GM18511 (cell line): ENCODE data around the gene SLC33A1.
A peak's percentile ranks its signal among the peaks of the same experiment; 100 is the strongest.
"Not testable (repeated sequence)": the region's sequence is repeated elsewhere in the genome, so short reads cannot be mapped to it uniquely, and the experiment has no call there.

Experiments
- ATAC-seq: cut with Tn5 transposase; IDR thresholded peaks from one replicate; pipeline ENCODE4 v1.9.1; 2021; ENCODE audit warnings: mild to moderate bottlenecking, moderate library complexity; ENCODE audit not compliant: unreplicated experiment

The SLC33A1 gene

DNA sequence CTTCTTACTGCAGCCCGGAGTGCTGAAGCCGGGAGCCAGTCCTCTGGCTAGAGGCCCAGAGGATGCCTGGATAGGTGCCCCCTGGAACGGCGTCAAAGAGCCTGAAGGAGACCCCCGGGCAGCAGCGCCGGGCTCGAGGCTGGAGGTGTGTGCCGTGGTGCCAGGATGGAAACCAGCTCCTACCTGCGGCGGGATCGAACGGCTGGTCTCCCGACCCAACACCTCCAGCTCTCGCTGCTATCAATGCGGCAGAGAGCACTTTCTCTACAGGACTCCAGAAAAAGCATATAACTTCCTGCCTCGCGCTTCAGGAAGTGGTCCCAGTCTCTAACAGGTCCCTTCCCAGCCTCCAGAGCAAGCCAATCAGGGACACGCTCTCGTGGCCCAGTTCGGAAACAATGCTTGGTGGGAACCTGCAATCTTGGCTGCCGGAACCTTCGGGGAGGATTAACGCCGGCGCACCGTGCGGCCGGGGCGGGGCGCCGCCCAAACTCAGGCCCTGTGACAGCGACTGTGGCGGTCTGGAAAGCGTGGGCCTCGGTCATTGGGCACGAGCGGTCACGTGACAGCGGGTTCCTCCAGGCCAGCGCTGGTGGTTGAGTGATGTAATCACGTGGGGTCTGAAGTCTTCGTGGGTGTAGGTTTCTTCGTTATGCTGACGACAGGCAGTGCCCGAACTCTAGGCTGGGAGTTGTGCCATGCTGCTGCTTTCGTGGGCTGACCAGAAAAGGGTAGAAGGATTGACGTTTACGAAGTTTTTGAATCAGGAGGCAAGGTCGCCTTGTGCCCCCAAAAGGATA, at the start of gene SLC33A1:
TSS of gene SLC33A1 (minus strand) at position 287 of the 800 bp plus-strand sequence. CDS start 430 bp downstream, outside the sequence.
- ATAC-seq, result peak; percentile 94

DNA sequence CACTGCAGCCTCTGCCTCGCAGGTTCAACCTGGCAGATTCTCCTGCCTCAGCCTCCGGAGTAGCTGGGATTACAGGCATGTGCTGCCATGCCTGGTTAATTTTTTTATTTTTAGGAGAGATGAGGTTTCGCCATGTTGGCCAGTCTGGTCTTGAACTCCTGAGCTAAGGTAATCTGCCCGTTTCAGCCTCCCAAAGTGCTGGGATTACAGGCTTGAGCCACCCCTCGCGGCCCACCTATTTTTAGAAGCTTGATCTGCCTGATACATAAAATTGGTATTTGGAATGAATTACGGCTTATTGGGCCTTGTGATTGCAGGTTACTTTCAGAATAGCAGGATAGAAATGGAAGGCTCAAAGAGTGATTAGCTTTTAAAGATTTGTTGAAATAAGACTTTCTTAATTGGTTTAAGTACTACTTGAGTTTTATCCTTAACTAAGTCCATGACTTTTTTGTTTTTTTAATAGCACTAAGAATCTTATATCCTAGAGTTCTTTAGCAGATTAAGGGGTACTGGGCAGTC, 41.2 kb upstream of the SLC33A1 start:
- no peak for ATAC-seq

DNA sequence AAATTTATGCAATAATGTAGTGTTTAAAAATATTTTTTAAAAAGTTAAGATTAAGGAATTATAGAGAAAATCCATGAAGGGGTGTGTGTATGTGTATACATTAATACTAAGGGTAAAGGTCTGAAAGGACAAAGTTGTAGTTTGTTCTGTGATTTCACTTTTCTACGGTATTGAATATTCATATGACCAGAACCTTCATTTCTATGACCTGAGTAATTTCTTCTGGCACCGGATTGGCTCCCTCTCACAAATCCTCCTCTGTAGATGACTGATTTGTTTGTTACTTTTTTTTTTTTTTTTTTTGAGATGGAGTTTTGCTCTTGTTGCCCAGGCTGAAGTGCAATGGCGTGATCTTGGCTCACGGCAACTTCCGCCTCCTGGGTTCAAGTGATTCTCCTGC, 37.1 kb upstream of the SLC33A1 start:
- ATAC-seq, result no peak

- ATAC-seq, result peak; percentile 59
These were observed 36.5 kb upstream of the SLC33A1 start for GRCh38 chr3:155890671-155891190.

GRCh38 chr3:155889952-155890351, 35.7 kb upstream of the SLC33A1 start:
- ATAC-seq, result no peak

- ATAC-seq, result no peak
These were observed 35.0 kb upstream of the SLC33A1 start for GRCh38 chr3:155889212-155889611.

- ATAC-seq, result no peak
These were observed 32.7 kb upstream of the SLC33A1 start for GRCh38 chr3:155886915-155887314.

DNA sequence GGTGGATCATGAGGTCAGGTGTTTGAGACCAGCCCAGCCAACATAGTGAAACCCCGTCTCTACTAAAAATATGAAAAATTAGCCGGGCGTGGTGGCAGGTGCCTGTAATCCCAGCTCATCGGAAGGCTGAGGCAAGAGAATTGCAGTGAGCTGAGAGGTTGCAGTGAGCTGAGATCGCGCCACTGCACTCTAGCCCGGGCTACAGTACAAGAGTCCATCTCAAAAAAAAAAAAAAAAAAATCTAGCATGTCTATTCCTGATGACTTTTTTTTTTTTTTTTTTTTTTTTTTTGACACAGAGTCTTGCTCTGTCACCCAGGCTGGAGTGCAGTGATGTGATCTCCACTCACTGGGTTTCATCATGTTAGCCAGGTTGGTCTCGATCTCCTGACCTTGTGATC, 32.1 kb upstream of the SLC33A1 start:
- ATAC-seq, result not testable (repeated sequence)

DNA sequence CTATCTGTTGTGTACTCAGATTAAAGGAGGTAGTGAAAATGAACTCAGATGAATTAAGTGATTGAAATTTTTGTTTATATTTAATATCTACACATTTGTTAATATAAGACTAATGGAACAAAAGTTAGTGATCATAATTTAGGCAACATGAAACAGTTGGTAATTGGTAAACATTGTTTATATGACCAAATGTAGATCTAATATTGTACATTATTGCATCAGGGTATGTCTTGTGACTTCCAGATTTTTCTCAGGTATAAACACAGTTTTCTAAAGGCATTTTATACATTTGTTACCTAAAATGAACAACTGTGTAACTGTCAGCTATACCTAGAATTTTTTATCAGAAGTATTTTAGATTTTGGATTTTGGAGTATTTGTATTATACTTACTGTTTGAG, 31.1 kb upstream of the SLC33A1 start:
- ATAC-seq, result no peak

- no peak for ATAC-seq
These were observed 30.1 kb upstream of the SLC33A1 start for GRCh38 chr3:155884292-155884691.

DNA sequence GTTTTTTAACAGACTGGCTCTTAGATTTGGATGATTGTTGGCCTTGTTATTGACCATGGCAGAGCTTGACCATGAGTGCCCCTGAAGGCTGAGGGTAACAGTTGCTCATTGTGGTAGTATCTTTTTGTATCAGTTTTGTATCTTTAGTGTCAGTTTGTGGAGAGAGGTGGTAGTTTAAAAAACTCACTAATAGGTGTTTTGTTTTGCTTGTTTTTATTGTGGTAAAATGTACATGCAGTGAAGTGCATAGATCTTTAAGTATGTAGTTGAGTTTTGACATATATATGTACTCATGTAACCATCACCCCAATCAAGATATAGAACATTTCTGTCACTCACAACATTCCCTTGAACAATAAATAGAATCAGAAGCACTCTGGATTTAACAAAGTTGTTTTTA, 26.1 kb upstream of the SLC33A1 start:
- ATAC-seq, result no peak

GRCh38 chr3:155876503-155876902, 22.3 kb upstream of the SLC33A1 start:
- no peak for ATAC-seq

GRCh38 chr3:155876037-155876436, 21.8 kb upstream of the SLC33A1 start:
- no peak for ATAC-seq

- ATAC-seq, result no peak
These were observed 18.8 kb upstream of the SLC33A1 start for GRCh38 chr3:155872904-155873646.

- peak; percentile 5 for ATAC-seq
These were observed 17.5 kb upstream of the SLC33A1 start for GRCh38 chr3:155871746-155872158.

- peak; percentile 40 for ATAC-seq
These were observed 16.9 kb upstream of the SLC33A1 start for GRCh38 chr3:155870945-155871745.

DNA sequence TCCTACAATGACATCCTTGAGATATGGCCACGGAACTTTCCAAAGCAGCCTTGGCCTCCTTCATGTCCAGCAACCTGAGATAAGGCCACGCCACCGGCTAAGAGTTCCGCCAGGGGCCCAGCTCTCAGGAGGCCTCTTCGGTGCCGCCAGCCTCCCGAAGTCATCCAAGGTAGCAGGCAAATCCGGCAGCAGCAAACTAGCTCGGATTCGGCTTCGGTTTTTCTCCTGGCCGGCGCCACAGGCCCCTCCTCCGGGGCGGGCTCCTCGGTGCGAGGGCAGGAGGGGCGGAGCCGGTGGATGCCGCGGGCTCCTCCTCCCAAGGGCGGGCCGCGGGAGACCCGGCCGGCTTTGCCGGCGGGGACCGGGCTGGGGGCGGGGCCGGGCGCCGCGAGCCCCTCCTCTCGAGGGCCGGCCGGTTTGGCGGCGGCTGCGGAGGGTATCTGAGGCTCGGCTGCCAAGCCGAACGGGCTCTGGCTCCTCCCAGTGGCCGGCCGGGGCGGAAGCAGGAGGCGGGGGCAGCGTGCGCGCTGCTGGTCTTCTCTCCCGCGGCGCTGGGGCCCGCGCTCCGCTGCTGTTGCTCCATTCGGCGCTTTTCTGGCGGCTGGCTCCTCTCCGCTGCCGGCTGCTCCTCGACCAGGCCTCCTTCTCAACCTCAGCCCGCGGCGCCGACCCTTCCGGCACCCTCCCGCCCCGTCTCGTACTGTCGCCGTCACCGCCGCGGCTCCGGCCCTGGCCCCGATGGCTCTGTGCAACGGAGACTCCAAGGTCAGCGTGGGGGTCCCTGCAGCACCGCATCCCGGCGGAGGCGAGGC, 16.1 kb upstream of the SLC33A1 start, which contains the start of gene GMPS:
TSS of gene GMPS (plus strand) at position 518 of the 812 bp plus-strand sequence. CDS start at position 739, 221 bp downstream.
- ATAC-seq, result peak; percentile 90

- no peak for ATAC-seq
These were observed 15.5 kb upstream of the SLC33A1 start for GRCh38 chr3:155869691-155870090.

DNA sequence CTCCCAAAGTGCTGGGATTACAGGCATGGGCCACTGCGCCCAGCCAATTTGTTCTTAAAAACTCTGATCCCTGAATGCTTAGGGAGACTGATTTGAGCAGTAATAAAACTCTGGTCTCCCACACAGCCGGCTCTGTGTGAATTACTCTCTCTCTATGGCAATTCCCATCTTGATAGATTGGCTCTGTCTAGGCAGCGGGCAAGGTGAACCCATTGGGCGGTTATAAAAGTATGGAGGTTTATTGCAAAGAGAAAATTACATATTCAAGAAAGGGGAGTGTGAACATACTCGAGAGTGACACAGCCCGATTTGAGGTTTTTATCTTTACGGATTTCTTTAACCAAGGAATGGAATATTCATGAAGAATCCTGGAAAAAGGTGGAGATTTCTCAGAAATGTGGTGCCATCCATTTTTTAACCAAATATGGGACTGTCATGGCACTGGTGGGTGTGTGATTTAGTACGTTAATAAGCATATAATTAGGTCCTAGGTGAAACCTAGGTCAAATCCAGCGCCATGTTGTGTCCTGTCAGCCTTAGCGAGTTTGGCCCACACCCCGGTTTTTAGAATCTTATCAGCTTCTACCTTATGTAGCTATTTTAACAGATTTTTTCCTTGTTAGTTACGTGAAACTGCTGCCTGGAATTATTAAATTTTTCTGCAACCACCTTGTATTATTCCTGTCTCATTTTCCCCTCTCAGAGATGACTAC, 9.0 kb upstream of the SLC33A1 start:
- ATAC-seq, result no peak
